ENCODE measurements around the gene KLC1. TPM values are rescaled to one million over a fixed set of nuclear protein-coding genes. Genes with fewer than 3 reads are reported as not detected.
A peak's percentile ranks its signal among the peaks of the same experiment; 100 is the strongest.

KLC1 gene
- total RNA-seq, 1 donor from 2014 or later, result 238 TPM

- Histone ChIP-seq H3K4me2 (ENCODE audit: low read length) (no peak overlapping the region), H3K9ac (ENCODE audit: low read length) (no peak overlapping the region), H2AFZ (ENCODE audit: low read depth, low read length) (no peak overlapping the region), H3K9me3 (ENCODE audit: insufficient read depth, low read depth, low read length) (no peaks in the 10 kb centered on the region), H3K4me1 (ENCODE audit: insufficient read depth, low read length) (peaks cover 22% of the 10 kb centered on the region), H3K27me3 (ENCODE audit: insufficient read depth, low read length) (no peaks in the 10 kb centered on the region), H3K27ac (ENCODE audit: low read depth, low read length) (no peak overlapping the region), H3K36me3 (ENCODE audit: insufficient read depth, low read length) (peaks cover 59% of the 10 kb centered on the region), H3K79me2 (ENCODE audit: insufficient read depth, low read length) (peaks cover 65% of the 10 kb centered on the region), H3K4me3 (ENCODE audit: insufficient read depth, low read depth, low read length) (no peak overlapping the region), H4K20me1 (ENCODE audit: insufficient read depth, low read length) (peaks cover 76% of the 10 kb centered on the region)
- Mint-ChIP-seq H3K27me3 (ENCODE audit: low read depth, unreplicated experiment) (no peaks in the 10 kb centered on the region), H3K4me3 (ENCODE audit: unreplicated experiment) (no peak overlapping the region), H3K4me1 (ENCODE audit: low read depth, unreplicated experiment) (peaks cover 10% of the 10 kb centered on the region), H3K36me3 (ENCODE audit: low read depth, unreplicated experiment) (peaks cover 2% of the 10 kb centered on the region), H3K27ac (ENCODE audit: unreplicated experiment) (peak overlapping the region; percentile 36), H3K9me3 (ENCODE audit: unreplicated experiment) (no peaks in the 10 kb centered on the region)
- TF ChIP-seq CTCF (IDR thresholded peaks at IDR 0.05; ENCODE audit: insufficient read depth, low read depth, low read length), result no peak
- no peak for TF ChIP-seq EZH2 (IDR thresholded peaks at IDR 0.05; ENCODE audit: insufficient read depth, low read length)
- FAIRE-seq (no peak), DNase-seq (ENCODE audit: low read depth) (no peak)
Observed at GRCh38 chr14:103684871-103685270, 55.9 kb downstream of the KLC1 start.

GRCh38 chr14:103685276-103686211 lies 56.5 kb downstream of the KLC1 start:
- H3K4me3 ChIP-seq (ENCODE audit: insufficient read depth, low read depth, low read length), result no peak overlapping the region
- no peaks in the 10 kb centered on the region for H3K9me3 ChIP-seq (ENCODE audit: insufficient read depth, low read depth, low read length)
- peak overlapping the region; percentile 47 for H3K27ac Mint-ChIP-seq (ENCODE audit: unreplicated experiment)
- H4K20me1 ChIP-seq (ENCODE audit: insufficient read depth, low read length), result peaks cover 77% of the 10 kb centered on the region
- FAIRE-seq (no peak), DNase-seq (ENCODE audit: low read depth) (no peak)
- H2AFZ ChIP-seq (ENCODE audit: low read depth, low read length), result no peak overlapping the region
- peaks cover 55% of the 10 kb centered on the region for H3K36me3 ChIP-seq (ENCODE audit: insufficient read depth, low read length)
- H3K79me2 ChIP-seq (ENCODE audit: insufficient read depth, low read length), result peaks cover 70% of the 10 kb centered on the region
- H3K4me1 Mint-ChIP-seq (ENCODE audit: low read depth, unreplicated experiment), result peaks cover 13% of the 10 kb centered on the region
- no peaks in the 10 kb centered on the region for H3K9me3 Mint-ChIP-seq (ENCODE audit: unreplicated experiment)
- H3K4me2 ChIP-seq (ENCODE audit: low read length), result no peak overlapping the region
- H3K27me3 ChIP-seq (ENCODE audit: insufficient read depth, low read length), result no peaks in the 10 kb centered on the region
- no peaks in the 10 kb centered on the region for H3K27me3 Mint-ChIP-seq (ENCODE audit: low read depth, unreplicated experiment)
- H3K27ac ChIP-seq (ENCODE audit: low read depth, low read length), result no peak overlapping the region
- no peak overlapping the region for H3K4me3 Mint-ChIP-seq (ENCODE audit: unreplicated experiment)
- peaks cover 4% of the 10 kb centered on the region for H3K36me3 Mint-ChIP-seq (ENCODE audit: low read depth, unreplicated experiment)
- no peak overlapping the region for H3K9ac ChIP-seq (ENCODE audit: low read length)
- TF ChIP-seq EZH2 (IDR thresholded peaks at IDR 0.05; ENCODE audit: insufficient read depth, low read length) (no peak), CTCF (IDR thresholded peaks at IDR 0.05; ENCODE audit: insufficient read depth, low read depth, low read length) (no peak)
- peaks cover 25% of the 10 kb centered on the region for H3K4me1 ChIP-seq (ENCODE audit: insufficient read depth, low read length)
